Right atrium auricular region (tissue), 2 donors: ENCODE results near the gene KCND3. TPM values are rescaled to one million over a fixed set of nuclear protein-coding genes. Genes with fewer than 3 reads are reported as not detected.

Experiments
- DNase-seq: peaks from one replicate; pipeline ENCODE4 v3.0.0-alpha.2; 2019; ENCODE audit warnings: low spot score
- H3K27ac ChIP-seq, 2 donors: fragments of 200-600 bp; sonication (generic); 1 replicate in 1 of 2; 2 replicates in 1 of 2; pipeline ENCODE4 v1.5.1; 2016 to 2019
- H3K27me3 ChIP-seq, 2 donors: fragments of 200-600 bp; sonication (generic); one replicate each; pipeline versions ENCODE4 v1.5.1 to v1.6.0; 2017 to 2019
- H3K36me3 ChIP-seq: fragments of 200-600 bp; sonication (generic); one replicate; pipeline ENCODE4 v1.5.1; 2016
- H3K4me1 ChIP-seq, 2 donors: fragments of 200-600 bp; sonication (generic); one replicate each; pipeline versions ENCODE4 v1.5.1 to v1.6.0; 2017 to 2019
- H3K4me3 ChIP-seq, 2 donors: fragments of 200-600 bp; sonication (generic); 1 replicate in 1 of 2; 2 replicates in 1 of 2; pipeline ENCODE4 v1.5.1; 2017 to 2019; ENCODE audit warnings: mild to moderate bottlenecking in 1 of 2, moderate library complexity in 1 of 2
- H3K9me3 ChIP-seq, 2 donors: fragments of 200-600 bp; sonication (generic); one replicate each; pipeline ENCODE4 v1.5.1; 2019
- CTCF ChIP-seq, 2 donors: fragments of 200-600 bp; sonication (generic); IDR thresholded peaks; one replicate each; pipeline ENCODE4 v1.5.1; 2019; ENCODE audit warnings: antibody characterized with exemption in 2 of 2
- total RNA-seq, 2 donors: library from RNA; depleted of rRNA; stranded (reverse); fragments of >200 nt; gene quantifications; one replicate each; pipeline ENCODE4 v1.1.0, GENCODE V29; 2016

The KCND3 gene
- total RNA-seq, 2 donors from 2014 or later: 19.6 to 24.9 TPM

- no peaks in the 10 kb centered on the region for H3K4me1 ChIP-seq
- no peaks in the 10 kb centered on the region for H3K36me3 ChIP-seq
- H3K27ac ChIP-seq: no peak overlapping the region
- DNase-seq: no peak
- no peak overlapping the region for H3K4me3 ChIP-seq
- H3K9me3 ChIP-seq: no peaks in the 10 kb centered on the region
- no peaks in the 10 kb centered on the region for H3K27me3 ChIP-seq
- no peak for TF ChIP-seq CTCF (IDR thresholded peaks at IDR 0.05)
Measured at GRCh38 chr1:111867868-111868440, 121.5 kb downstream of the KCND3 start.

GRCh38 chr1:111864862-111865261 lies 124.6 kb downstream of the KCND3 start:
- DNase-seq: no peak
- no peaks in the 10 kb centered on the region for H3K36me3 ChIP-seq
- H3K27ac ChIP-seq: no peak overlapping the region
- peaks cover 0 to 17% of the 10 kb centered on the region in 2 donors for H3K4me1 ChIP-seq
- H3K9me3 ChIP-seq: no peaks in the 10 kb centered on the region
- TF ChIP-seq CTCF (IDR thresholded peaks at IDR 0.05): no peak
- no peak overlapping the region for H3K4me3 ChIP-seq
- H3K27me3 ChIP-seq: no peaks in the 10 kb centered on the region

GRCh38 chr1:111863401-111863800 lies 126.1 kb downstream of the KCND3 start:
- Histone ChIP-seq H3K36me3 (no peaks in the 10 kb centered on the region), H3K27ac (no peak overlapping the region), H3K9me3 (no peaks in the 10 kb centered on the region), H3K4me1 (peaks cover 0 to 17% of the 10 kb centered on the region in 2 donors), H3K27me3 (no peaks in the 10 kb centered on the region), H3K4me3 (no peak overlapping the region)
- TF ChIP-seq CTCF (IDR thresholded peaks at IDR 0.05): no peak
- DNase-seq: no peak

GRCh38 chr1:111862599-111862998 lies 126.9 kb downstream of the KCND3 start:
- no peaks in the 10 kb centered on the region for H3K9me3 ChIP-seq
- no peak for DNase-seq
- H3K36me3 ChIP-seq: no peaks in the 10 kb centered on the region
- no peaks in the 10 kb centered on the region for H3K27me3 ChIP-seq
- H3K4me3 ChIP-seq: no peak overlapping the region
- TF ChIP-seq CTCF (IDR thresholded peaks at IDR 0.05): no peak
- H3K27ac ChIP-seq: no peak overlapping the region
- peaks cover 0 to 17% of the 10 kb centered on the region in 2 donors for H3K4me1 ChIP-seq

- Histone ChIP-seq H3K36me3 (no peaks in the 10 kb centered on the region), H3K9me3 (no peaks in the 10 kb centered on the region), H3K27ac (peak overlapping the region; percentile 31 to 42), H3K27me3 (no peaks in the 10 kb centered on the region), H3K4me1 (peaks cover 0 to 23% of the 10 kb centered on the region in 2 donors), H3K4me3 (no peak overlapping the region)
- TF ChIP-seq CTCF (IDR thresholded peaks at IDR 0.05): no peak
- DNase-seq: no peak
Measured at GRCh38 chr1:111861523-111861922, 127.9 kb downstream of the KCND3 start.

GRCh38 chr1:111857194-111857651 lies 132.2 kb downstream of the KCND3 start:
- Histone ChIP-seq H3K27ac (peak overlapping the region; percentile 55 to 59), H3K9me3 (no peaks in the 10 kb centered on the region), H3K36me3 (no peaks in the 10 kb centered on the region), H3K4me1 (peaks cover 0 to 26% of the 10 kb centered on the region in 2 donors), H3K4me3 (no peak overlapping the region), H3K27me3 (no peaks in the 10 kb centered on the region)
- TF ChIP-seq CTCF (IDR thresholded peaks at IDR 0.05): no peak
- DNase-seq: peak; percentile 61
